SKM-1 treated with dmso at 0.1 percent for 144 hours (cell line): ENCODE data around the gene PHKA1.
"Not testable (repeated sequence)": the region's sequence is repeated elsewhere in the genome, so short reads cannot be mapped to it uniquely, and the experiment has no call there.

Experiments used
- DNase-seq: peaks from one replicate; lab custom pipeline; 2025; ENCODE audit not compliant: unreplicated experiment; lab: John Stamatoyannopoulos, UW

Gene PHKA1

GRCh38 chrX:72669508-72669907 lies 44.6 kb downstream of the PHKA1 start:
- not testable (repeated sequence) for DNase-seq

DNA sequence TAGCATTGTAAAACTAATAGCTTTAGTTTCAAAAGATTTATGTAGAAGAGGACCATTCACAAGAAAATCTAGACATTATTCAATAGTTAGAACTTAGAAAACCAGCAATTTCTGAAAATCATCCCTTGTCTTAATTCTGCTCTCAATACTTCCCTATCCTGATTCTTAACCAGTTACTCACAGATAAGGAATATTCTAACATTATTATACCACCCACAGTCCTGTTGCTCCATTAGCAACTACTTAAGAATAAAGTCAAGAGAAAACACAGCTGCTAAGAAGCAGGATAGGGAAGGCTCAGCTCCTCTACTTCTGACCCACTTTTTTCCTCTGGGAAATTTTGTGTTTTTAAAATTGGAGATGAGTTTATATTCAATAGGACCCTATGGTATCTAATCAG lies 47.7 kb downstream of the PHKA1 start:
- no peak for DNase-seq

DNA sequence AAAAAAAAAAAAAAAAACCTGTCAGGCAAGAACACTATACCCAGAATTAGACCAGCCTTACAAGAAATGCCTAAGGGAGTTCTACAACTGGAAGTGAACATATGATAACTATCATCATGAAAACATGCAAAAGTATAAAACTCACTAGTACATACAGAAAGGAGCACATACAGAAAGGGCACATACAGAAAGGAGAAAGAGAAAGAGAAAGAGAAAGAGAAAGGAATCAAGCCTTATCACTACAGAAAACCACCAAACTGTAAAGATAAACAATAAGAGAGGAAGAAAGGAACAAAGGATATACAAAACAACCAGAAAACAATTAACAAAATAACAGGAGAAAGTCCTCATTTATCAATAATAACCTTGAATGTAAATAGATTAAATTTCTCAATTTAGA lies 50.4 kb downstream of the PHKA1 start:
- no peak for DNase-seq

DNA sequence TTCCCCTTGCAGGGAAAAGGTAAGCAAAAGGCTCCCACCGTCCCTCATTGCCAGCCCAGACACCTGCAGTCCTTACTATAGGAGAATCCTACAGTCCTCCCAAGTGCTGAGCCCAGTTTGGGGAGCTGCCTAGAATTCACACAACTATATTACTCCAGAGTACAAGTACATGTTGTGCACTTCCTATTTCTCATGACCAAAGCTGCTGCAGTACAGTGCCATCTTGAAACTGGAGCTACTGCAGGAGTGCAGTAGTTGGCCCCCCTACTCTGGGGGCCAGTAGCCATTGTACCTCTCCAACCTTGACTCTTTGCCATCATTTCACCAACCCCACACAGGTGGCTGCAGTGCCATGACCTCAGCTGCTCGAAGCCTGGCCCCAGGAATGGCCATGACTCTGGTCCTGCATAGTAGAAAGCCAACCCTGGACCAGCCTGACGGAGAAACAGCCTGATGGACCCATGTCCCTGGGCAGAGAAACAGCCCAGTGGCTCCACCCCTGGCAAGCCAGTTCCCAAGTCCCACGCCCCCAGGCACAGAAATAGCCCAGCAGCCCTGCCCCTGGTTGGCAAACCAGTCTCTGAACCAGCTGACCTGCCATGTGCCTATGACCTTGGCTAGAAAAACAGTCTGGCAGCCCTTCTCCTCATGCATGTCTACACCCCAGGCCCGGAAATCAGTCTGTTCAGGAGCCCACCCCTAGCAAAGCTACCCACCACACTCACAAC lies 51.9 kb downstream of the PHKA1 start:
- no peak for DNase-seq

GRCh38 chrX:72659723-72660122 lies 54.4 kb downstream of the PHKA1 start:
- DNase-seq: no peak

DNA sequence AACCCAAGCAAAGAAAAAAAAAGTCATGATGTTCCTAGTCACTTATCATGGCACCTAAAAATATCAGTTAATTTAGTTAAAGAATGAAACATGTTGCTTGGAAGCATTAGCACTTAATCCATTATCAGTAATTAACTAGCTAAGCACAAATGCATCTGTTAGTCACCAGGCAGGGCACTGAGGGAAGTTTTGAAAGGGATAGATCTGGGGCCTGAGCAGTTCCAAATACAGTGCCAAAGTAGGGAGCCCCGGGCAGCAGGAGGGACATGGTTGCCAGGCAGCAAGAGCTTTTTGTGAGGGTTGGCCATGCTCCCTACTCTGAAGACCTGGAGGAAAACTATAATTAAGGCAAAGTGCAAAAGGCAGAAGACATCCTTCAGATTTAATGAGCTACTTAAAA lies 62.0 kb downstream of the PHKA1 start:
- no peak for DNase-seq

DNA sequence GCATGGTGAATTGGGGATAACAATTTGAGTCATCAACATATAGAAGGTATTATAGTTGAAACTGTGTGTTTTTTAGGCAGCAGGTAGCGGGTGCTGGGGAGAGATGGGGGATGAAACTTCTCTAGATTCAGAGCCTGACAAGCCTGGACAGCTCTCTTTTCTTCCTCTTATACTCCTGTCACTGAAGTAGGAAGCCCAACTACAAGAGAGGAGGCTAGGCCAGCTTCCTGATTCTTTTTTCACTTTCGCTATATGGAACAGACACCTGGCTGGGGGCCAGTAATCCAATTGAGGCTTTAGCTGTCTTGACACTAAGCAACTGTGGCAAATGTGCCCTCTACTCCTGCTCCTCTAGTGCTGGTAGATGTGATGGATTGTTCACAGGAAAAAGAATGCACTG lies 69.2 kb downstream of the PHKA1 start:
- no peak for DNase-seq

- DNase-seq: no peak
These were observed 72.5 kb downstream of the PHKA1 start for GRCh38 chrX:72641611-72642010.

GRCh38 chrX:72635930-72636329 lies 78.2 kb downstream of the PHKA1 start:
- DNase-seq: no peak

DNA sequence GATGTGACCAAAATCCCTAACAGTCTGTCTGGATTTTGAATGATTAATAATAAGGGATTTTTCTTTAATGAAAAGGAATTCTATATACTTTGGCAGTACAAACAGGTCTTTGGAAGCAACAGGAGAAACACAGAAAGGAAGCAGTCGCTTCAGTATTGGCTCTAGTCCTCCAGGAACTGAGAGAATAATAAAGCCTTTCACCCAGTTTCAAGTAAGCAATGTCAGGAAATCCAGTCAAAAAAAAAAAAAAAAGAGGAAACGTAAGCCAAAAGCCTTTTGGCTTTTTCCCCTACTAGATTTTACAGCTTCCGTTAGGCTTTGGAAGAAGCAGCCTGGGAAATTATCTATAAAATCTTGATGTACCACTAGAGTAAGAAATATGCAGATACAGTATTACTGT lies 79.8 kb downstream of the PHKA1 start:
- DNase-seq: no peak

DNA sequence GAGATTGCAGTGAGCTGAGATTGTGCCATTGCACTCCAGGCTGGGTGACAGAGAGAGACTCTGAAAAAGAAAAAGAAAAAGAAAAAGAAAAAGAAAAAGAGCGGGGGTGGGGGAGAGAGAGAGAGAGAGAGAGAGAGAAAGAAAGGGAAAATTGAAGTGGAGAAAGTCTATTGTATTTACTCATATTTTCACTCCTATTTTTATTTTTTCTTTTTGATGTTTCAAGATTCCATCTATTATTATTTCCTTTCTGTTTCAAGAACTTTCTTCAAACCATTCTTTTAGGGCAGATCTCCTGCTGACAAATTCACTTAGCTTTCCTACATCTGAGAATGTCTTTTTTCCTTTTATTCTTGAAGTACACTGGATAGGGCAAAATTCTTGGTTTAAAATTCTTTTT lies 83.9 kb downstream of the PHKA1 start:
- DNase-seq: no peak

GRCh38 chrX:72624194-72624593 lies 89.9 kb downstream of the PHKA1 start:
- DNase-seq: peak; percentile 5

DNA sequence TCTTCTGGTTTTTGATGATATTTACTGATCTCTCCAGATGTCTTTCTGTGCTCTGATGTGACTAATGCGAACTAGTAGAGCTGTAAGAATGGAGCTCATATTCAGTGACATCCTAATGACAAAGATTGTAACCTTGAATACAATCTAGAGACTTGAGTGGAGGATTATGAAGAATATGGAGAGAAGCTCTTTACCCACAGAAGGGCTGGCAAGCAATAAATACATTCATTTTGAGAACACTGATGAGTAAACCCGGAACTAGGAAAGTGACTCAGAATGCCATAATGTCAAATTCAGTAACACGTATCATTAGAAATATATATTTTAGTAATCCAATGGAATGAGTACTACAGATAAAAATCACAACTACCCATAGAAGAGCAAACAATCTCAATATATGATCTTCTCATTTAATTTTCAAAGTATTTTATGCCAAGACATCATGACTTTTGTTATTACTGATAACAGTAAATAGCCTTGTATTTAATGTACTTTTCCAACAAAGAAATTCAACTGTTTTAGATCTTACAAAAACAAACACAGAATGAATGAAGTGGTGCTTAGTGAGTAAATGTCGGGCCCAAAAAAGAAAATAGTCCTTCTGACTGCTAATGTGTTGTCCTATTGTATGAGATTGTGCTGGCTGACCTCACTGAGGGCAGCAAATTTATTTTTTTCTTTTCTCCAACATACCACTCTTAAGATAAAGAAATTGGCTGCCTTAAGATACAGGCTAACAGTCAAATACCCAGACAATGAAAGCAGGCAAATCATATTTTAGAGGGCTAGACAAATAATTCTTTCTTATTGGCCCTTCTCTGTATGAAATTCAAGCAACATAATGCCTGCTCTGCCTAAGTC lies 92.3 kb downstream of the PHKA1 start:
- no peak for DNase-seq

- DNase-seq: no peak
These were observed 92.9 kb downstream of the PHKA1 start for GRCh38 chrX:72621163-72621562.

- DNase-seq: no peak
These were observed 93.5 kb downstream of the PHKA1 start for GRCh38 chrX:72620550-72621145.

DNA sequence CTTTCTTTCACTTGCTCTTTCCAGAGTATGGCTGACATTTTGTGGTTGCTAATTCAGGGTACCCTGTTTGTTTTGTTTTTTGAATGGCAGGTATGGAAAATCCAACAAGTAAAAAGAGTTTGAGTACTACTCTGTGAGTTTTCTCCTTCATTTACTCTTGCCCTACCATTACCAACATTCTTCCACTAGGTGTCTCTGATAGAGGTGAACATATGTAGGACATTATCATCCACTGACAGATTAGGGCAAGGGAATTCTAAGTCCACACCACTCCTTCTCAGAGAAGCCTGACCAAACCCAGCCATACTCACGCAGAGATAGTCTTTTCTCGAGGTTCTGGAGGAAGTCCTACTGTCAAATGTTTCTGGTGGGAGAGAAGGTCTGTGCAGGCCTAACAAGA lies 104.8 kb downstream of the PHKA1 start:
- no peak for DNase-seq

- no peak for DNase-seq
These were observed 109.4 kb downstream of the PHKA1 start for GRCh38 chrX:72604705-72605104.

GRCh38 chrX:72604112-72604511 lies 110.0 kb downstream of the PHKA1 start:
- no peak for DNase-seq

GRCh38 chrX:72591038-72591437 lies 123.1 kb downstream of the PHKA1 start:
- DNase-seq: not testable (repeated sequence)

DNA sequence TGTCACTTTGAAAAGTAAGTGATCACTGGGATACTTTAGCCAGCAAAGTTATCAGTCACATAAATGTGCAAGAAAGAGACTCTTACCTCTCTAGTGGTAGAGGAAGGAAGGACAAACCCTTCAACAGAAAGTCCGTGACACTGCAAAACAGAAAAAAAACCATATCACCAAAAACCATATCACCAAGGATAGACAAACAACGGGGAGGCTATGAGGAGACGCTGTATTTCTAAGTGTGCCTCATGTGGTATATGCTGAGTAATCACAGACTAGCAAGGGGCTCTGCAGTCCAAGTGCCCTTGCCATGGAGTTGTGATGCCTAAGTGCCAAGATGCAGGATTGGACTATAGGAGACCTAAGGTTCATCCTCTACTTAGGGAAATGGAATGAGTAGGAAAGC lies 129.9 kb downstream of the PHKA1 start:
- DNase-seq: no peak

GRCh38 chrX:72576141-72576894 lies 137.8 kb downstream of the PHKA1 start:
- DNase-seq: peak; percentile 13
